ENCODE measurements around the gene ZNF615.
A peak's percentile ranks its signal among the peaks of the same experiment; 100 is the strongest.
"Not testable (repeated sequence)": the region's sequence is repeated elsewhere in the genome, so short reads cannot be mapped to it uniquely, and the experiment has no call there.

ZNF615 gene

DNA sequence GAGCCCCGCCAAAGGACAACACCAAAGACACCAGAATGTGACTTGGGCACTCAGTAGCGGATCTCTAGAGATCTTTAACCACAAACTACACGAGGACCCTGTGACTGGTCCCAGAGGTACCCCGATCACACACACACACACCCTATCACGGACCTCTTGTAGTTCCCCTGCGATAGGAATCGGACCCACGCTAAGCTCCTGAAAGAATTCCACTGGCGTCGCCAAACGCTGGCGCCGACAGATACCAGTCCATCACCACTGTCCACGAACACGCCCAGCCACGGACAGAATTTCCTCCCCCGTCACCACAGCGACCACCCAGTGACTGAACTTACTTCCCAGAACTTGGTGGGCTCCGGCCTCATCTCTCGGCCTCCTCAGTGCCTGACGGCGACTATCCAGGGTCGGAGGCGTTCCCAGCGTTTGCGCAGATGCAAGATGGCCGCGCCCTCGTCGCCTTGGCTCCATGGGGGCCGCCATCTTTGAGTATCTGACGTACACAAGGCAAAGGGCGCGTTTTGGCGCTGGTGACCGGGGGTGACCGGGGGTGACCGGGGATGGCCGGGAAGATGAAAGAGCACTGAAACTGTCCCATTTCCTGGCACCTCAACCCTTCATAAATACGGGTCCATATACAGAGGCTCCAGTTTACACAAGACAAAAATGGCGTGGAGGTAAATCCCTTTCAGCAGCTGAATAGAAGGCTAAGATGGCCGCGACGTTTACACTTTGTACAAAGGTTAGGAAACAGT lies at the start of gene ZNF615:
Gene ZNF615 (minus strand): TSS at position 406 of the 752 bp plus-strand sequence. CDS start 4,500 bp downstream, outside the sequence.
- peak; percentile 75 for DNase-seq

DNA sequence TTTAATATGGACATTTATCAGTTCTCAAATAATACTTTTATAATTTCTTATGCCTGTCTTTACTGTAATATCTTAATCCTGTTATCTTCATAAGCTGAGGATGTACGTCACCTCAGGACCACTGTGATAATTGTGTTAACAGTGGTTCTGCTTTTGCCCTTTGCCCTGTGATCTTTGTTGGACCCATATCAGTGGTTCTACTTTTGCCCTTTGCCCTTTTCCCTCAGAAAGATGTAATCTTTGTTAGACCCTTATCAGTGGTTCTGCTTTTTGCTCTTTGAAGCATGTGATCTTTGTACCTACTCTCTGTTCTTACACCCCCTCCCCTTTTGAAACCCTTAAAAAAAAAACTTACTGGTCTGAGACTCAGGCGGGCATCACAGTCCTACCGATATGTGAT lies 48.5 kb upstream of the ZNF615 start:
- not testable (repeated sequence) for DNase-seq

DNA sequence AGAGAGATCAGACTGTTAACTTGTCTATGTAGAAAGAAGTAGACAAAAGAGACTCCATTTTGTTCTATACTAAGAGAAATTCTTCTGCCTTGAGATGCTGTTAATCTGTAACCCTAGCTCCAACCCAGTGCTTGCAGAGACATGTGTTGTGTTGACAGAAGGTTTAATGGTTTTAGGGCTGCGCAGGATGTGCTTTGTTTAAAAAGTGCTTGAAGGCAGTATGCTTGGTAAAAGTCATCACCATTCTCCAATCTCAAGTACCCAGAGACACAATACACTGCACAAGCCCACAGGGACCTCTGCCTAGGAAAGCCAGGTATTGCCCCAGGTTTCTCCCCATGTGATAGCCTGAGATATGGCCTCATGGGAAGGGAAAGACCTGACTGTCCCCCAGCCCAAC lies 43.7 kb upstream of the ZNF615 start:
- not testable (repeated sequence) for DNase-seq

DNA sequence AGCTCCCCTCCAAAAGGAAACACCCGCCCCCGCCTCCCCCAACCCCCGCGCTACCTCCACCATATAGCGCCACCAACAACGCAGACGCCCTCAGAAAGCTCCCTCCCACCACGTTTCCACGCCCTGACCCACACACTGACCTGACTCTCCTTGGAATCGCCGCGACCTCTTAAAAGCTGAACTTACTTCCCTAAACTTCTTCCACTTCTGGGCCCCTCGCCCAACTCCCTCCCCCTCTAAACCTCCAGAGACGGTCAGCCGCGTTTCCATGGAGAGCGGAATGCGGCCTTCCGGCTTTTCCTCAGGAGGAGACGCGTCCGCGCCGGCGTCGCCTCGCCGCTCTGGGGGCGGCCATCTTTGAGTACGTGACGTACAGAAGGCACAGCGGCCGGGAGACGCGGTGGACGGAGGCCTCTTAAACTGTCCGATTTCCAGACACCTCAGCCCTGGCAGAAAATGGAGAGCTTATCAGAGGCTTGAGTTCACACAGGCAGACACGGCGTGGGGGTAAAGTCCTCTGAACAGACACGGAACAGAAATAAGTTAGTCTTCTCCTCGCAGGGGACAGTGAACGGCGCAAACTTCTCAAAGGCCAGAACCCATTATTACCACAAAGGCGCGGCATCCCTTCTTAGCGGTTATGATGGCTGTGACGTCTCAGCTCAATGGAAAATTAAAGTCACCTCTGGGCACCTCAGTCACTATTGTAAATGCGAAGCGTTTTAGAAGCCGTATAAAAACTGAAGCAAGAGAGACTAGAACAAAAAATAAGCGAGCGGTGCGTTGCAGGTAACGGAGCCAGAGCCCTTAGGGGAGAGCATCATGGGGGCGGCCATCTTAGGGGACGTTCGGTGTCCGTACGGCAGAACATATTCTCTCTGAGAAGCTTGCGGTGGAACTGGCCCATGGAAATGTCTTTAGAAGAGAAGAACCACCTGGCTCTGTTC lies 40.8 kb upstream of the ZNF615 start, which contains the start of gene ZNF432:
Gene ZNF432 (minus strand): TSS at position 284 of the 947 bp plus-strand sequence. CDS start 1,970 bp downstream, outside the sequence.
- DNase-seq: peak; percentile 86

DNA sequence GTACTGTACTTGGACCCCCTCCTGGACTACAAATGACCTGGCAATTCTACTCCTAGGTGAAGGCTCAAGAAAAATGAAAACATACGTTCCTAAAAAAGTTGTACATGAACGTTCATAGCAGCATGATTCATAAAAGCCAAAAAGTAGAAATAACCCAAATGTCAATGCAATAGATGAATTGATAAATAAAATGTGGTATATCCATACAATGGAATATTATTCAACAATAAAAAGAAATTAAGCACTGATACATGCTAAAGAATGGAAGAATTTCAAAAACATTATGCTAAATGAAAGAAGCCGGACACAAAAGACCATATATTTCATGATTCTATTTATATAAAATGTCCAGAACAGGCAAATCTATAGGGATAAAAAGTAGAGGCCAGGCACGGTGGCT lies 31.2 kb upstream of the ZNF615 start:
- DNase-seq: no peak

DNA sequence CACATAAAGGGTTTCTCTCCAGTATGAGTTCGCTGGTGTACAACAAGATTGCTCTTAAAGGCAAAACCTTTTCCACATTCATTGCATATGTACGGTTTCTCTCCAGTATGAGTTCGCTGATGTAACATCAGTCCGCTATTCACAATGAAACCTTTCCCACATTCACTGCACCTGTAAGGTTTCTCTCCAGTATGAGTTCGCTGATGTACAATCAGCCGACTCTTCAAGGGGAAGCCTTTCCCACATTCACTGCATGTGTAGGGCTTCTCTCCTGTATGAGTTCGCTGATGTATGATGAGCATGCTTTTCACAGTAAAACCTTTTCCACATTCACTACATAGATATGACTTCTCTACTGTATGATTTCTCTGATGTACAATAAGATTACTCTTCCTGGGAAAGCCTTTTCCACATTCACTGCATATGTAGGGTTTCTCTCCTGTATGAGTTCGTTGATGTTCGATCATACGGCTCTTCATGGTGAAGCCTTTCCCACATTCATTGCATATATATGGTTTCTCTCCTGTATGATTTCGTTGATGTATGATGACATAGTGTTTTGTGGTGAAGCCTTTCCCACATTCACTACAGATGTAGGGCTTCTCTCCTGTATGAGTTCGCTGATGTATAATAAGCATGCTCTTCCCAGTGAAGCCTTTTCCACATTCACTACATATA lies 26.2 kb upstream of the ZNF615 start:
- DNase-seq: no peak

DNA sequence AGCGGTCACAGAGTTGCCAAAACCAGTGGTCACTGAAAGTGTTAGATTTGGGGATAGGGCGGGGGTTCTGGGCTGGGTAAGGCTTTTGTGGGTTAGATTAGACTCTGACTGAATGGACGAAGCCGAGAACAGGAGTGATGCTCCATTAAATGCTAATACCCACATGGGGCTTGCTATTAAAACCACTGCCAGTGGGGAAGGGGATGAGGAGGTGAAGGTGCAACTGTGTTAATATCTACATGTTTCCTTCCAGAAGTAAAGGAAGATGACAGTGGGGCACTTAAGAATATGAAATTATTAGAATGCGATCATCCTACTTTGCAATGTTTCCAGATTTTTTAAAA lies 20.7 kb upstream of the ZNF615 start:
- peak; percentile 70 for DNase-seq

DNA sequence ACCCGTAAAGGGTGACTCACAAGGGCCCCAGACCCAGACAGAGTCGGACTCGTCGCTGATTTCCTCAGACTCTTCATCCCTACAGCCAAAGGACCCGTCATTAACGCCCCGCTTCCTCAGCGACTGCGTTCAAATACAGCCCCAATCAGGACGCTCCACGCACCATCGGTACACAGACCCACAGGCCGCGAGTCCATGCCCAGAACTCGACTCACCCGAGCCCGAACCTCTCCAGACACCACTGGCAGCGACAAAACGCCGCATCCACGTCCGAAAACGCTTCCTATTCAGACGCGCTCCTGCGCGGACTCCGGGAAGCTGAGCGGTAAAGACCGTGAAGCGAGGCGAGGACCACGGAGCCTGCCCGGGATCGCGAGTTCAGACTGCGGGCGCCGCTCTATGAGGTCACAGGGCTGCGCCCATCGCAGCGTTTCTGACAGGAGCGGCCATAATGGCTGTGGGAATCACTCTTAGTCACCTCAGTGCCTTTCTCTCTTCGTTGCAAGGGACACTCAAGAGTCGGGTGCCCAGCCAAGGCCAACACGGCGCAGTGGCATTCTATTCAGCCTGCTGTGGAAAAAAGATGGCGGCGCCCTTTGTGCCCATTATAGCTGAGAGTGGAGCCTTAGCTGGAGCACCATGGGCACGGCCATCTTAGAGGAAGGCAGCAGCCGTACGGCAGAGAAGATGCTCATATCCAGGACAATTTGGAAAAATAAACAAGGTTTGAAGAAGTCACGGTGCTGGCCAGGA lies 20.2 kb upstream of the ZNF615 start, which contains the start of gene ZNF614:
Gene ZNF614 (minus strand): TSS at position 353 of the 753 bp plus-strand sequence. CDS start 2,634 bp downstream, outside the sequence.
- peak; percentile 89 for DNase-seq

DNA sequence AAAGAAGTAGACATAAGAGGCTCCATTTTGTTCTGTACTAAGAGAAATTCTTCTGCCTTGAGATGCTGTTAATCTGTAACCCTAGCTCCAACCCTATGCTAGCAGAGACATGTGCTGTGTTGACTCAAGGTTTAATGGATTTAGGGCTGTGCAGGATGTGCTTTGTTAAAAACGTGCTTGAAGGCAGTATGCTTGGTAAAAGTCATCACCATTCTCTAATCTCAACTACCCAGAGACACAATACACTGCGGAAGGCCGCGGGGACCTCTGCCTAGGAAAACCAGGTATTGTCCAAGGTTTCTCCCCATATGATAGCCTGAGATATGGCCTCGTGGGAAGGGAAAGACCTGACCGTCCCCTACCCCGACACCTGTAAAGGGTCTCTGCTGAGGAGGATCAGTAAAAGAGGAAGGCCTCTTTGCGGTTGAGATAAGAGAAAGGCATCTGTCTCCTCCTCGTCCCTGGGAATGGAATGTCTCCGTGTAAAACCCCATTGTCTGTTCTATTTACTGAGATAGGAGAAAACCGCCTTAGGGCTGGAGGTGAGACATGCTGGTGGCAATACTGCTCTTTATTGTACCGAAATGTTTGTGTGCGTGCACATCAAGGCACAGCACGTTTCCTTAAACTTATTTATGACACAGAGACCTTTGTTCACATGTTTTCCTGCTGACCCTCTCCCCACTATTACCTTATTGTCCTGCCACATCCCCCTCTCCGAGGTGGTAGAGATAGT lies 18.4 kb upstream of the ZNF615 start:
- DNase-seq: not testable (repeated sequence)

DNA sequence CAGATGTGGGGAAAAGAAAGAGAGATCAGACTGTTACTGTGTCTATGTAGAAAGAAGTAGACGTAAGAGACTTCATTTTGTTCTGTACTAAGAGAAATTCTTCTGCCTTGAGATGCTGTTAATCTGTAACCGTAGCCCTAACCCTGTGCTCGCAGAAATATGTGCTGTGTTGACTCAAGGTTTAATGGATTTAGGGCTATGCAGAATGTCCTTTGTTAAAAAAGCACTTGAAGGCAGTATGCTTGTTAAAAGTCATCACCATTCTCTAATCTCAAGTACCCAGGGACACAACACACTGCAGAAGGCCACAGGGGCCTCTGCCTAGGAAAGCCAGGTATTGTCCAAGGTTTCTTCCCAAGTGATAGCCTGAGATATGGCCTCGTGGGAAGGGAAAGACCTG lies 16.5 kb upstream of the ZNF615 start:
- not testable (repeated sequence) for DNase-seq

DNA sequence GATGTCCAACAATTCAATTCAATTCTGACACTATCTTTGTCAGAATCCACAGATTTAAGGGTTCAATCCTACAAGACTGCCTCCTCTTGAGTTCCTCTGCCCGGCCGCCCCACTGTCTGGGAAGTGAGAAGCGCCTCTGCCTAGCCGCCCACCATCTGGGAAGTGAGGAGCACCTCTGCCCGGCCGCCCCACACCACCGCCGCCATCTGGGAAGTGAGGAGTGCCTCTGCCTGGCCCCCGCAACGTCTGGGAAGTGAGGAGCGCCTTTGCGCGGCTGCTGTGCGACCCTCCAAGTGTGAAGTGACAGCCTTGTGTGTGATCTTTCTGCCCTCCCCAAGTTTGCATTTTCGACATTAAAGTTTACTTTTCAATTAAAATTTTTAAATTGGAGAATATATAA lies 14.2 kb upstream of the ZNF615 start:
- no peak for DNase-seq

DNA sequence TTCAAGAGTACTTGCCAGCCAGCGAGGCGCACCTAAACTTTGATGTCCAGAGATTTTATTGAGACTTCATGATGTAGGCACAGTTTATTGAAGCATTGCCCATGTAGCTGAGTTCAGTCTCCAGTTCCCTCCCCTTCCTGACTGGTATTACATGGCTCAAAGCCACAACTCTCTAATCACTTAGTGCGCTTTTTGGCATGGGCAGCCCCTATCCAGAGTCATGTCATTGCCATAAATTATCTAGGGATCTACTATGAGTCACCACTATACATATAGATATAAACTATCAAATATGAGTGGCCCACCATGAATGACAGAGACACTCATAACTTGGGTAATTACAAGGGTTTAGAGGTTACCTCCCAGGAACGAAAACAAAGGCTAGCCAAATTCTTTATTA lies 12.5 kb upstream of the ZNF615 start:
- DNase-seq: no peak

DNA sequence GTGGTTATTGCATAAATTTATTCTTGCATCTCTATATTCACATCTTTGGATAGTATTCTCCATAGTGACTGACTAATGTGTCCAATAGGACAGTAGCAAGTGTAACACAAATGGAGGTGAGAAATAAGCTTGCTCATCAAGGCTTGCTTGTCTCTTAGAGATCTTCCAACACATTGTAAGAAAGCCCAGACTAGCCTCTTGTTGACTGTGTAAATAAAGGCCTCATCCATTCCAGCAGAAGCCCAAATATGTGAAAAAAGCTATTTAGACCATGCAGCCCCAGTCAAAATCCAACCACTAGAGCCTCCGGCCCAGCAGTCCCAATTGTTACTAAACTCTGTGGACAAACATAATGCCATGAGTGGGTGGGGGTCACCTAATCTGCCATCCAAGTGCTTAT lies 2.7 kb upstream of the ZNF615 start:
- no peak for DNase-seq

DNA sequence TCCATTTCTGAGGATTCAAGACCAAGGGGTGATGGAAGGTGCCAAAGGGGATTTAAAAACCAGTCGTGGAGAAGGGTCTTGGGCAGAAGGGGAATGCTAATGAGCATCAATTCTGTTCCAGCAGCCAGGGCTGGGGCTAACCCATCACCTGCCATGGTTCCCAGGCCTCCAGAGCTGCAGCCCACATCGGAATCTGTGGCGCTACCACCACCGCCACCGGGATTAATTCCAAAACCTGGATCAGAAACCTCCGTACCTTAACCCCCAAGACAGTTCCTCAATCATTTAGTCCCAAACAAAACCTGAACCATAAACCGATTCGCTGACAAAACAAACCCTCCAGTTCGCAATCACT lies 583 bp downstream of the ZNF615 start:
- no peak for DNase-seq

DNA sequence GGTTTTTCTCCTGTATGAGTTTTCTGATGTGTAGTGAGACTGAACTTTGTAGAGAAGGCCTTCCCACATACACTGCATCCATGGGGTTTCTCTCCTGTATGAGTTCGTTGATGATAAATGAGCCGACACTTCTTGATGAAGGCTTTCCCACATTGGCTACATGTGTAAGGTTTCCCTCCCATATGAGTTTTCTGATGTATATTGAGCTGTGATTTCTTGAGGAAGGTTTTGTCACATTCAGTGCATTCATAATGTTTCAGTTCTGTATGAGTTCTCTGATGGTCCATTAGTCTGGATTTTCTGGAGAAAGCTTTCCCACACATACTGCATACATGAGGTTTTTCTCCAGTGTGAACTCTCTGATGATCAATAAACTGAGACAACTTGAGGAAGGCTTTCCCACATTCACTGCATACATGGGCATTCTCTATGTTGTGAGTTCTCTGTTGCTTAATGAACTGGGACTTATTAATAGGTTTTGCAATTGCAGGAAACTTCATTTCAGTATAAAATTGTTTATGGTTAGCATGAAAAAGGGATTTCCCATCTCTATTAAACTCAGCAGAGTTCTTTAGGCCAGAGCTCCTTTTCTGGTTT lies 13.9 kb downstream of the ZNF615 start:
- DNase-seq: no peak

DNA sequence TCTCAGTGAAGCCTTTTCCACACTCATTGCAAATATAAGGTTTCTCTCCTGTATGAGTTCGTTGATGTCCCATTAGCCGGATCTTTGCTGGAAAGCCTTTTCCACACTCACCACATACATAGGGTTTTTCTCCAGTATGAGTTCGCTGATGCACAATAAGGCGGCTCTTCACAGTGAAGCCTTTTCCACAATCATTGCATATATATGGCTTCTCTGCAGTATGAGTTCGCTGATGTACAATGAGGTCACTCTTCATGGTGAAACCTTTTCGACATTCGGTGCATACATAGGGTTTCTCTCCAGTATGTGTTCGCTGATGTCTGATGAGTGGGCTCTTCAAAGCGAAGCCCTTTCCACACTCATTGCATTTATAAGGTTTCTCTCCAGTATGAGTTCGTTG lies 14.6 kb downstream of the ZNF615 start:
- DNase-seq: no peak

DNA sequence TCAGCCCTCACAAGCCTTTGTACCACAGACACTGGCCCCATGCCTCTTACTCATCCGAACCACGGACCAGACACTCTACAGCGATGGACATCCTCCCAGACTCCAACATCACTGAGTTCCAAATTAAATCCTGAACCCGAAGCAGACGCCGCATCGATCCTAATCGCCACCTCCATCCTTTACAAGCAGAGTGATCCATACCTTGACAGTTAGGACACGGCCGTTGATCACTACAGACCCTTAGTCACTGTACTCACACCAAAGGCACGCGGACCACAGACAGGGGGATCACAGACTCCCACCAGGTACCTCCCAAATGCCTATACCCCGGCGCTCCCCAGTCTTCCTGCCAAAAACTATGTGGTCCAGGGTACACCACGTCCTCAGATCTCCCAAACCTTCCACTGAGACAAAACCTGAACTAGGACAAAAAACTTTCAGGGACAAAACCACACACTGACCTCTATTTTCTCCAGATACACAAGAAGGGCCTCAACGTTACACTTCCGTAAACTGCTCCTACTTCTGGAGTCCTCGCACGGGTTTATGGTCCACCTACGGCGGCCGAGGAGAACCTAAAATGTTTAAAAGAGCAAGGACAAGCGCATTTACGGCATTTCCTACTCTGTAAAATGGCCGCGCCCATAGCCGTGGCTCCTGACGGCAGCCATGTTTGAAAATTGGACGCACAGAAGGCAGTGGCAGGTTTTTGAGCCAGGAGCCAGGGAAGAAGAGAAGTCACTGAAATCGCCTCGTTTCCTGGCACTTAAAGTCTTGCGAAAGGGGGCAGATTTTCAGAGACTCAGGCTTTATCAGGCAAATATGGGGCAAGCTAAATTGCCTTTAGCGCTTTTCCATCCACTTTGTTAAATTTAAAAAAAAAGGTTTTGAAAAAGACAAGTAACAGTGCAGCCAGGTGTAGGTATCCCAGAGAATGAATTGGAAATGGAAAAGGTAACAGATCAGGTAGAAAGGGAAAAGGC lies 21.4 kb downstream of the ZNF615 start, which contains the start of gene ZNF350:
Gene ZNF350 (minus strand): TSS at position 532 of the 983 bp plus-strand sequence. CDS start 12,480 bp downstream, outside the sequence.
- peak; percentile 66 for DNase-seq

DNA sequence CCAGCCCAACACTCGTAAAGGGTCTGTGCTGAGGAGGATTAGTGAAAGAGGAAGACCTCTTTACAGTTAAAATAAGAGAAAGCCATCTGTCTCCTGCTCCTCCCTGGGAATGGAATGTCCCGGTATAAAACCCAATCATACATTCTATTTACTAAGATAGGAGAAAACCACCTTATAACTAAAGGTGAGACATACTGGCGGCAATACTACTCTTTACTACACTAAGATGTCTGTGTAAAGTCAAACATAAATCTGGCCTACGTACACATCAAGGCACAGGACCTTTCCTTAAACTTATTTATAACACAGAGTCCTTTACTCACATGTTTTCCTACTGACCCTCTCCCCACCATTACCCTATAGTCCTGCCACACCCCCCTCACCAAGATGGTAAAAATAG lies 24.6 kb downstream of the ZNF615 start:
- DNase-seq: no peak

DNA sequence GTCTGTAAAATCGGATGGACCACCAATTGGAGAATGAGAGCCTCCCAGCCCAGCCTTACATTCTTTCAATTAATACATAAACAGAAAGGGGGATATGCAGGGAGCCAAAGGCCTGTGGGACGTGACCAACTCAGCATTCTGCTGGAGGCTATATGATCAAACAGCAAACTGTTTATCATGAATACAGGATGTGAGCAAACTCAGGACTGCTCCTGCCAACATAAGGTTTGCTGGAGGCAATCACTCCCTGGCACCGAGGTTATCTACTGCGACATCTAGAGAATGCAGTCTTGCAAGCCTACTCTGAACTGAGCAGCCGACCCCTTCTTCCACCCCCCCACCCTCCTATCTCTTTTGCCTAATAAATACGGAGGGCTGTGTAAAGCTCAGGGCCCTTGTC lies 27.1 kb downstream of the ZNF615 start:
- DNase-seq: not testable (repeated sequence)
